ENCODE measurements around the gene GRM7. TPM values are rescaled to one million over a fixed set of nuclear protein-coding genes. Genes with fewer than 3 reads are reported as not detected.

Gene GRM7
- total RNA-seq, 1 experiment from 2014 or later, result 0.28 TPM

GRCh38 chr3:7630351-7630911, 769.5 kb downstream of the GRM7 start:
- Mint-ChIP-seq H3K4me1 (no peaks in the 10 kb centered on the region), H3K36me3 (ENCODE audit: insufficient read depth in 1 of 3, low read depth in 3 of 3) (no peaks in the 10 kb centered on the region), H3K27ac (no peak overlapping the region), H3K27me3 (ENCODE audit: low read depth) (no peaks in the 10 kb centered on the region), H3K4me3 (no peak overlapping the region), H3K9me3 (no peaks in the 10 kb centered on the region)
- Histone ChIP-seq H3K56ac (ENCODE audit: insufficient read length, low read depth, low read length) (no peak overlapping the region), H2BK20ac (ENCODE audit: low read depth, low read length, poor library complexity, severe bottlenecking) (no peak overlapping the region), H3K79me2 (ENCODE audit: insufficient read depth, low read length) (no peaks in the 10 kb centered on the region), H2BK5ac (ENCODE audit: insufficient read length, low read length) (no peak overlapping the region), H2BK12ac (ENCODE audit: insufficient read length, low read depth, low read length) (no peak overlapping the region), H3K23me2 (ENCODE audit: insufficient read length, low read depth, low read length, poor library complexity, severe bottlenecking) (no peaks in the 10 kb centered on the region), H3K4me1 (ENCODE audit: insufficient read depth, low read length) (no peaks in the 10 kb centered on the region), H3K18ac (ENCODE audit: insufficient read length, low read depth, low read length) (no peak overlapping the region), H4K8ac (replicated peaks; ENCODE audit: insufficient read length, low read depth, low read length) (no peak overlapping the region), H4K5ac (ENCODE audit: insufficient read length, low read depth, low read length) (no peak overlapping the region), H3K27me3 (ENCODE audit: insufficient read depth, low read length) (no peaks in the 10 kb centered on the region), H3K4me2 (ENCODE audit: insufficient read depth, insufficient read length, low read length) (no peak overlapping the region), H4K91ac (ENCODE audit: insufficient read length, low read depth, low read length) (no peak overlapping the region), H2BK120ac (ENCODE audit: low read depth, low read length, poor library complexity, severe bottlenecking) (peak overlapping the region; percentile 23), H3K9me3 (ENCODE audit: control insufficient read depth, low read depth, low read length) (no peaks in the 10 kb centered on the region), H3K14ac (ENCODE audit: insufficient read depth, low read length) (no peak overlapping the region; the same call in 1 of the 2 replicates), H3K9ac (ENCODE audit: extremely low read depth, insufficient read length, low read length) (no peak overlapping the region), H2AK5ac (ENCODE audit: insufficient read length, low read length) (no peak overlapping the region), H4K20me1 (ENCODE audit: control insufficient read depth, insufficient read depth, insufficient read length) (no peaks in the 10 kb centered on the region), H2AFZ (ENCODE audit: low read length) (no peak overlapping the region), H3K4ac (ENCODE audit: low read depth, low read length) (no peak overlapping the region), H3K79me1 (ENCODE audit: insufficient read depth, low read depth, low read length, poor library complexity, severe bottlenecking) (no peaks in the 10 kb centered on the region), H3K27ac (ENCODE audit: insufficient read length, low read depth, low read length) (no peak overlapping the region), H3T11ph (ENCODE audit: low read length) (no peak overlapping the region), H3K23ac (ENCODE audit: insufficient read length, low read depth, low read length) (no peak overlapping the region), H2BK15ac (ENCODE audit: low read depth, low read length) (no peak overlapping the region)
- no peak for TF ChIP-seq CTCF (conservative IDR thresholded peaks at IDR 0.05)
- DNase-seq, result no peak
- no CpG with 5 or more reads among the region's 4 CpGs for WGBS (ENCODE audit: extremely low coverage, insufficient read length, low lambda C conversion rate)
